Measurements from ENCODE around the gene CLMN. TPM values are rescaled to one million over a fixed set of nuclear protein-coding genes. Genes with fewer than 3 reads are reported as not detected.

Gene CLMN
- polyA plus RNA-seq, 1 donor from 2014 or later = 0.57 TPM

DNA sequence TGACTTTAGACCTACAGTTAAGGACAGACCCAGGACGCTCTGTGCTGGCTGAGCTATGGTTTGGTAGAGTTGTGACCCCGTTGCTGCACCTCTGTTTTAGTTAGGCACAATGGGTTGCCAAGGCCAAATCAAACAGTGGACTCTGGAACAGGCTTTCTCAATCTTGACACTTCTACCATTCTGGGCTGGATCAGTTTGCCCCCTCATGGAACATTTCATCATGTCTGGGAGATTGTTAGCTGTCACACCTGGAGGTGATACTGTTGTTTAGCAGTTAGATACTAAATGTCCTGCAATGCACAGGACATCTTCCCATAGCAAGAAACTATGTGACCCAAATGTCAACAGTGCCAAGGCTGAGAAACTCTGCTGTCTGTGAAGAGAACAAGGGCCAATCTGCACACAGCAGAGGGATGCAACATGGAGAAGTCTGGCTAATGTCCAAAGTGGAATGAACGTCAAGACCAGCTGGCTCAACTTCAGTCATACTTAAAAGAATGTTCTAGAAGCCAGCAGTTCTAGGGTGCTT lies 96.8 kb downstream of the CLMN start:
- Histone ChIP-seq H3K9me2 (ENCODE audit: insufficient read depth, low read length) (no peaks in the 10 kb centered on the region), H3K9ac (ENCODE audit: low read length) (no peak overlapping the region), H2AFZ (ENCODE audit: low read depth, low read length) (no peak overlapping the region), H3K79me2 (replicated peaks; ENCODE audit: insufficient read depth, low read length) (no peaks in the 10 kb centered on the region), H3K36me3 (ENCODE audit: insufficient read depth, low read length) (no peaks in the 10 kb centered on the region), H3K4me2 (ENCODE audit: low read length) (no peak overlapping the region), H3K27ac (ENCODE audit: low read length) (no peak overlapping the region), H3K4me3 (ENCODE audit: low read length) (no peak overlapping the region), H3K9me3 (ENCODE audit: low read length) (no peaks in the 10 kb centered on the region), H4K20me1 (ENCODE audit: insufficient read depth) (no peaks in the 10 kb centered on the region), H3K27me3 (ENCODE audit: insufficient read depth, low read depth, low read length) (no peaks in the 10 kb centered on the region), H3F3A (ENCODE audit: insufficient read depth, low read length, poor library complexity, severe bottlenecking) (no peaks in the 10 kb centered on the region)
- TF ChIP-seq POLR2AphosphoS5 (IDR thresholded peaks at IDR 0.05) = no peak
- no peak for TF ChIP-seq CTCF (IDR thresholded peaks at IDR 0.05; ENCODE audit: poor library complexity, severe bottlenecking)
- no peak for TF ChIP-seq EP300 (conservative IDR thresholded peaks at IDR 0.05; ENCODE audit: poor library complexity, severe bottlenecking)
- TF ChIP-seq RAD21 (conservative IDR thresholded peaks at IDR 0.05) = no peak
- TF ChIP-seq REST (IDR thresholded peaks at IDR 0.05; ENCODE audit: borderline replicate concordance) = no peak
- no peak for TF ChIP-seq TAF1 (IDR thresholded peaks at IDR 0.05; ENCODE audit: low read depth)
- TF ChIP-seq MXI1 (conservative IDR thresholded peaks at IDR 0.05; ENCODE audit: poor library complexity, severe bottlenecking) = no peak
- no peak for TF ChIP-seq EZH2 (IDR thresholded peaks at IDR 0.05; ENCODE audit: borderline replicate concordance, insufficient read depth, low read length, poor library complexity, severe bottlenecking)
- TF ChIP-seq SMC3 (conservative IDR thresholded peaks at IDR 0.05; ENCODE audit: poor library complexity) = no peak

DNA sequence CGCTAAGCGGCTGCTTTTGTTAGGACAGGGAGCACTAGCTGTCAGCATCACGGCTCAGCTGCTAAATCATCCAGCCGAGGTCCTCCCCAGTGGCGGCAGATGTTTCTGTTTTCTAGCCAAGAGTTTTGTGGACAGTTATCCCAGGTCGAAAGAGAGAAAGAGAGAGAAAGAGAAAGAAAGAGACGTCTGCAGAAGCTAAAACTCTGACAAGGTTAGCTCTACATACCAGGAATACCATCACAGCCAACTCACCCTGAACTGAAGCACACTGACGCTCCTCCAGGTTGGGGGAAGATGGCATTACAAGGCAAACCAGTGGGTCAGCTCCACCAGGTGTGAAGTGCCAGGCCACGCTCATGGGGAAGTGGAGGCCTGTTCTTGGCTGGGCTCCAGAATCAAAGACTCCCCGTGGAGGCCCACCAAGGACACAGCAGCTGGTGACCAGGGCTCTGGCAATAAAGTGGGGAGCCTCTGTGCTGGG lies 97.5 kb downstream of the CLMN start:
- H3K4me2 ChIP-seq (ENCODE audit: low read length) = no peak overlapping the region
- H3K36me3 ChIP-seq (ENCODE audit: insufficient read depth, low read length) = no peaks in the 10 kb centered on the region
- no peaks in the 10 kb centered on the region for H3K9me2 ChIP-seq (ENCODE audit: insufficient read depth, low read length)
- H3K9me3 ChIP-seq (ENCODE audit: low read length) = no peaks in the 10 kb centered on the region
- no peak overlapping the region for H3K9ac ChIP-seq (ENCODE audit: low read length)
- TF ChIP-seq EP300 (conservative IDR thresholded peaks at IDR 0.05; ENCODE audit: poor library complexity, severe bottlenecking) (no peak), TAF1 (IDR thresholded peaks at IDR 0.05; ENCODE audit: low read depth) (no peak), REST (IDR thresholded peaks at IDR 0.05; ENCODE audit: borderline replicate concordance) (no peak), CTCF (IDR thresholded peaks at IDR 0.05; ENCODE audit: poor library complexity, severe bottlenecking) (no peak), MXI1 (conservative IDR thresholded peaks at IDR 0.05; ENCODE audit: poor library complexity, severe bottlenecking) (no peak), RAD21 (conservative IDR thresholded peaks at IDR 0.05) (no peak), POLR2AphosphoS5 (IDR thresholded peaks at IDR 0.05) (no peak), EZH2 (IDR thresholded peaks at IDR 0.05; ENCODE audit: borderline replicate concordance, insufficient read depth, low read length, poor library complexity, severe bottlenecking) (no peak), SMC3 (conservative IDR thresholded peaks at IDR 0.05; ENCODE audit: poor library complexity) (no peak)
- H2AFZ ChIP-seq (ENCODE audit: low read depth, low read length) = no peak overlapping the region
- no peak overlapping the region for H3K27ac ChIP-seq (ENCODE audit: low read length)
- no peaks in the 10 kb centered on the region for H3F3A ChIP-seq (ENCODE audit: insufficient read depth, low read length, poor library complexity, severe bottlenecking)
- H3K4me3 ChIP-seq (ENCODE audit: low read length) = no peak overlapping the region
- no peaks in the 10 kb centered on the region for H3K27me3 ChIP-seq (ENCODE audit: insufficient read depth, low read depth, low read length)
- H3K79me2 ChIP-seq (replicated peaks; ENCODE audit: insufficient read depth, low read length) = no peaks in the 10 kb centered on the region
- no peaks in the 10 kb centered on the region for H4K20me1 ChIP-seq (ENCODE audit: insufficient read depth)

Data from neural cell (in vitro differentiated cells).